Measurements from ENCODE around the gene FUT3. TPM values are rescaled to one million over a fixed set of nuclear protein-coding genes. Genes with fewer than 3 reads are reported as not detected.
A peak's percentile ranks its signal among the peaks of the same experiment; 100 is the strongest.

The FUT3 gene
- polyA plus RNA-seq, 1 donor from 2014 or later, result 0.64 TPM

DNA sequence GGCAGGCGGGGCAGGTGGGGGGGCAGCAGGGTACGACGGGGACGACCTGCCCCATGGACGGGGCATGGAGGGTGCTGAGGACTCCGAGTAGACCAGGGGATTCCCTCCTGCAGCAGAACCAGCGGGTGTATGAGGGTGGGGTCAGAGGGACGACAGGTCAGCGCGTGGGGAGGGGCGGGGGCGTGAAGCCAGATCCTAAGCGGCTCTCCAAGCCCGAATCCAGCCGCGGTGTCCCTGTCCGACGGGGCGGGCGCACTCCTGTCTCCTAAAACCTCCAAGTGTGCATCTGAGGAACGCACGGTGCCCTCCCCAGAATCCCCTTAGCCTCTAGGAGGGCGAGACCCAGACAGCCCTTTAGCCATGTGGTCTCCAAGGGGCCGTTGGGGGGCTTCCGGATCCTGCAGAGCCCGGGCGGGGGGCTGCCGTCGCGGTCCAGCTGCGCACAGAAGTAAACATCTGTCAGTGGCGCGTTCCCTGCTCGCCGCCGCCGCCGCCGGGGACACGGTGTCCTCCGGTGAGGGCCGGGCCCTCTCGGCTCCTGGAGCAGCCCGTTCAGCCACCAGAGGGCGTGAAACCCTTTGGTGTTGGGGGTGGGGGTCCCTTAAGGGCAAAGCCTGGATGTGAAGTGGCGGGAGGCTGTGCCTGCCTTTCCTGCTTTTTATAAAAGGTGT, 45.7 kb downstream of the FUT3 start:
- no peaks in the 10 kb centered on the region for H3K79me2 ChIP-seq (replicated peaks; ENCODE audit: insufficient read depth, low read length)
- H3K9me3 ChIP-seq (ENCODE audit: low read length), result no peaks in the 10 kb centered on the region
- no peaks in the 10 kb centered on the region for H3F3A ChIP-seq (ENCODE audit: insufficient read depth, low read length, poor library complexity, severe bottlenecking)
- H3K4me3 ChIP-seq (ENCODE audit: low read length), result no peak overlapping the region
- no peak overlapping the region for H3K4me2 ChIP-seq (ENCODE audit: low read length)
- no peak overlapping the region for H3K27ac ChIP-seq (ENCODE audit: low read length)
- H2AFZ ChIP-seq (ENCODE audit: low read depth, low read length), result no peak overlapping the region
- H3K27me3 ChIP-seq (ENCODE audit: insufficient read depth, low read depth, low read length), result peaks cover 32% of the 10 kb centered on the region
- TF ChIP-seq TAF1 (IDR thresholded peaks at IDR 0.05; ENCODE audit: low read depth) (no peak), RAD21 (conservative IDR thresholded peaks at IDR 0.05) (peak; percentile 56), MXI1 (conservative IDR thresholded peaks at IDR 0.05; ENCODE audit: poor library complexity, severe bottlenecking) (no peak), POLR2AphosphoS5 (IDR thresholded peaks at IDR 0.05) (no peak), SMC3 (conservative IDR thresholded peaks at IDR 0.05; ENCODE audit: poor library complexity) (peak; percentile 71), EZH2 (IDR thresholded peaks at IDR 0.05; ENCODE audit: borderline replicate concordance, insufficient read depth, low read length, poor library complexity, severe bottlenecking) (peak; percentile 50), EP300 (conservative IDR thresholded peaks at IDR 0.05; ENCODE audit: poor library complexity, severe bottlenecking) (no peak)
- TF ChIP-seq, protein P1, sequence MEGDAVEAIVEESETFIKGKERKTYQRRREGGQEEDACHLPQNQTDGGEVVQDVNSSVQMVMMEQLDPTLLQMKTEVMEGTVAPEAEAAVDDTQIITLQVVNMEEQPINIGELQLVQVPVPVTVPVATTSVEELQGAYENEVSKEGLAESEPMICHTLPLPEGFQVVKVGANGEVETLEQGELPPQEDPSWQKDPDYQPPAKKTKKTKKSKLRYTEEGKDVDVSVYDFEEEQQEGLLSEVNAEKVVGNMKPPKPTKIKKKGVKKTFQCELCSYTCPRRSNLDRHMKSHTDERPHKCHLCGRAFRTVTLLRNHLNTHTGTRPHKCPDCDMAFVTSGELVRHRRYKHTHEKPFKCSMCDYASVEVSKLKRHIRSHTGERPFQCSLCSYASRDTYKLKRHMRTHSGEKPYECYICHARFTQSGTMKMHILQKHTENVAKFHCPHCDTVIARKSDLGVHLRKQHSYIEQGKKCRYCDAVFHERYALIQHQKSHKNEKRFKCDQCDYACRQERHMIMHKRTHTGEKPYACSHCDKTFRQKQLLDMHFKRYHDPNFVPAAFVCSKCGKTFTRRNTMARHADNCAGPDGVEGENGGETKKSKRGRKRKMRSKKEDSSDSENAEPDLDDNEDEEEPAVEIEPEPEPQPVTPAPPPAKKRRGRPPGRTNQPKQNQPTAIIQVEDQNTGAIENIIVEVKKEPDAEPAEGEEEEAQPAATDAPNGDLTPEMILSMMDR (IDR thresholded peaks at IDR 0.05; ENCODE audit: poor library complexity, severe bottlenecking), result peak; percentile 72
- TF ChIP-seq, protein P2, sequence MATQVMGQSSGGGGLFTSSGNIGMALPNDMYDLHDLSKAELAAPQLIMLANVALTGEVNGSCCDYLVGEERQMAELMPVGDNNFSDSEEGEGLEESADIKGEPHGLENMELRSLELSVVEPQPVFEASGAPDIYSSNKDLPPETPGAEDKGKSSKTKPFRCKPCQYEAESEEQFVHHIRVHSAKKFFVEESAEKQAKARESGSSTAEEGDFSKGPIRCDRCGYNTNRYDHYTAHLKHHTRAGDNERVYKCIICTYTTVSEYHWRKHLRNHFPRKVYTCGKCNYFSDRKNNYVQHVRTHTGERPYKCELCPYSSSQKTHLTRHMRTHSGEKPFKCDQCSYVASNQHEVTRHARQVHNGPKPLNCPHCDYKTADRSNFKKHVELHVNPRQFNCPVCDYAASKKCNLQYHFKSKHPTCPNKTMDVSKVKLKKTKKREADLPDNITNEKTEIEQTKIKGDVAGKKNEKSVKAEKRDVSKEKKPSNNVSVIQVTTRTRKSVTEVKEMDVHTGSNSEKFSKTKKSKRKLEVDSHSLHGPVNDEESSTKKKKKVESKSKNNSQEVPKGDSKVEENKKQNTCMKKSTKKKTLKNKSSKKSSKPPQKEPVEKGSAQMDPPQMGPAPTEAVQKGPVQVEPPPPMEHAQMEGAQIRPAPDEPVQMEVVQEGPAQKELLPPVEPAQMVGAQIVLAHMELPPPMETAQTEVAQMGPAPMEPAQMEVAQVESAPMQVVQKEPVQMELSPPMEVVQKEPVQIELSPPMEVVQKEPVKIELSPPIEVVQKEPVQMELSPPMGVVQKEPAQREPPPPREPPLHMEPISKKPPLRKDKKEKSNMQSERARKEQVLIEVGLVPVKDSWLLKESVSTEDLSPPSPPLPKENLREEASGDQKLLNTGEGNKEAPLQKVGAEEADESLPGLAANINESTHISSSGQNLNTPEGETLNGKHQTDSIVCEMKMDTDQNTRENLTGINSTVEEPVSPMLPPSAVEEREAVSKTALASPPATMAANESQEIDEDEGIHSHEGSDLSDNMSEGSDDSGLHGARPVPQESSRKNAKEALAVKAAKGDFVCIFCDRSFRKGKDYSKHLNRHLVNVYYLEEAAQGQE (IDR thresholded peaks at IDR 0.05; ENCODE audit: borderline replicate concordance), result no peak
- no peaks in the 10 kb centered on the region for H4K20me1 ChIP-seq (ENCODE audit: insufficient read depth)
- H3K36me3 ChIP-seq (ENCODE audit: insufficient read depth, low read length), result no peaks in the 10 kb centered on the region
- no peak overlapping the region for H3K9ac ChIP-seq (ENCODE audit: low read length)
- H3K9me2 ChIP-seq (ENCODE audit: insufficient read depth, low read length), result no peaks in the 10 kb centered on the region

DNA sequence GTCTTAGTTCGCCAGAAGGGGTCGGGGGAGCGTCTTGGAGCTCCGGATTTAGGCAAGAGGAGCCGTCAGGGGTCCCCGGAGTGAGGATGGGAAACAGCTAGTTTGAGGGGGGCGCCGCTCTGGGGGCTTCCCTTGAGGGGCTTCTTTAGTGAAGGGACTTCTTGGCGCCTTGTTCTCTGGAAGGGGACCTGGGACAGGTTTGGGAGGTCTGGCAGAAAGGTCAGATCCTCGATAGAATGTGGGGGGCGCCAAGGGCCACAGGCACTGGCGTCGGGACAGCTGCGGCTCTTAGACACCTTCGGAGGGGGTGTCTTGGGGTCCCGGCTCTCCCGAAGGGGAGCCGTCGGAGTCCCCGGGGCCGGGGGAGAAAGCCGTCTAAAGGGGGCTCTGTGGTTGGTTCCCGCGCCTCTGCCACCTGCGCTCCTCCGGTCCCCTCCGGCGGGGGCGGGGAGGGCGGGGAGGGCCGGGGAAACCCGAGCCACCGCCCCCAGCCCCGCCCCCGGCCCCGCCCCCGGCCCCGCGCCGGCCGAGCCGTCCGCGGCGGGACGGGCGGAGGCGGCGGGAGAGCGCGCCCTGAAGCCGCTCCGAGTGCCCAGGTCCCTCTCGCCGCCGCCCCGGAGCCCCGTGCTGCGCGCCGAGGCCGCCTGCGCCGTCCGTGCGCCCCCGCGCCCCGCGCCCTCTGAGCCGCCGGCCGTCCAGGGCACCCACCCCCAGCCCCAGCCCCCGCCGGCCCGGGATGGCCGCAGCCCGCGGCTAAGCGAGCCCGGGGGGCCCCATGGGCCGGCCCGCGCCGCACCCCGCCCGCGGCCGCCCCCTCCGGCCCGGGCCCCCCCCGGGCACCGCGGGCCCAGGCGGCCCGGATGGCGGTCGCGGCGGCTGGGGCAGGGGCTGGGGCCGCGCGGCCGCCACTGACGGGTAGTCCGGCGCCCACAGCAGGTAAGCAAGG, 46.5 kb downstream of the FUT3 start, which contains the start of gene NRTN:
Gene NRTN (plus strand): TSS at position 552 of the 946 bp plus-strand sequence. CDS start 19,099 bp downstream, outside the sequence.
- H3K27ac ChIP-seq (ENCODE audit: low read length), result no peak within 1 kb of the TSS
- H3K79me2 ChIP-seq (replicated peaks; ENCODE audit: insufficient read depth, low read length), result no peaks in the 10 kb centered on the region
- no peaks in the 10 kb centered on the region for H4K20me1 ChIP-seq (ENCODE audit: insufficient read depth)
- no peaks in the 10 kb centered on the region for H3F3A ChIP-seq (ENCODE audit: insufficient read depth, low read length, poor library complexity, severe bottlenecking)
- H3K9me2 ChIP-seq (ENCODE audit: insufficient read depth, low read length), result no peaks in the 10 kb centered on the region
- no peak within 1 kb of the TSS for H3K4me3 ChIP-seq (ENCODE audit: low read length)
- H3K4me2 ChIP-seq (ENCODE audit: low read length), result no peak within 1 kb of the TSS
- no peak within 1 kb of the TSS for H2AFZ ChIP-seq (ENCODE audit: low read depth, low read length)
- no peaks in the 10 kb centered on the region for H3K9me3 ChIP-seq (ENCODE audit: low read length)
- H3K9ac ChIP-seq (ENCODE audit: low read length), result no peak within 1 kb of the TSS
- H3K27me3 ChIP-seq (ENCODE audit: insufficient read depth, low read depth, low read length), result peaks cover 32% of the 10 kb centered on the region
- TF ChIP-seq, protein P2 (IDR thresholded peaks at IDR 0.05; ENCODE audit: borderline replicate concordance), result no peak
- TF ChIP-seq MXI1 (conservative IDR thresholded peaks at IDR 0.05; ENCODE audit: poor library complexity, severe bottlenecking) (no peak), SMC3 (conservative IDR thresholded peaks at IDR 0.05; ENCODE audit: poor library complexity) (no peak), TAF1 (IDR thresholded peaks at IDR 0.05; ENCODE audit: low read depth) (no peak), EZH2 (IDR thresholded peaks at IDR 0.05; ENCODE audit: borderline replicate concordance, insufficient read depth, low read length, poor library complexity, severe bottlenecking) (peak; percentile 15), RAD21 (conservative IDR thresholded peaks at IDR 0.05) (no peak), EP300 (conservative IDR thresholded peaks at IDR 0.05; ENCODE audit: poor library complexity, severe bottlenecking) (no peak)
- TF ChIP-seq, protein P1 (IDR thresholded peaks at IDR 0.05; ENCODE audit: poor library complexity, severe bottlenecking), result no peak
- H3K36me3 ChIP-seq (ENCODE audit: insufficient read depth, low read length), result no peaks in the 10 kb centered on the region

All from neural cell (in vitro differentiated cells).